Subcutaneous adipose tissue (tissue), 4 donors: ENCODE results near the gene ADAMTS10. TPM values are rescaled to one million over a fixed set of nuclear protein-coding genes. Genes with fewer than 3 reads are reported as not detected.

ENCODE experiments used
- CTCF ChIP-seq: fragments of 450-650 bp; IDR thresholded peaks from one replicate; pipeline ENCODE4 v1.5.1; 2016; ENCODE audit warnings: low read depth, mild to moderate bottlenecking, control low read depth, antibody characterized with exemption, moderate library complexity
- total RNA-seq, 4 donors: library from RNA; depleted of rRNA; stranded (reverse); fragments of >200 nt; gene quantifications; one replicate each; pipeline ENCODE4 v1.1.0, GENCODE V29; 2016

ADAMTS10 gene
- total RNA-seq, 4 donors from 2014 or later = 17.8 to 63.9 (median 45.2) TPM

GRCh38 chr19:8575467-8575997 is 35.0 kb downstream of the ADAMTS10 start:
- TF ChIP-seq CTCF = no peak

GRCh38 chr19:8573316-8573715 is 37.2 kb downstream of the ADAMTS10 start:
- TF ChIP-seq CTCF = no peak

GRCh38 chr19:8571006-8571411 is 39.5 kb downstream of the ADAMTS10 start:
- no peak for TF ChIP-seq CTCF

- no peak for TF ChIP-seq CTCF
These were observed 41.3 kb downstream of the ADAMTS10 start for GRCh38 chr19:8569066-8569771.

GRCh38 chr19:8567522-8568172 is 42.9 kb downstream of the ADAMTS10 start:
- no peak for TF ChIP-seq CTCF

- TF ChIP-seq CTCF = no peak
These were observed 43.7 kb downstream of the ADAMTS10 start for GRCh38 chr19:8566855-8567254.

- no peak for TF ChIP-seq CTCF
These were observed 49.3 kb downstream of the ADAMTS10 start for GRCh38 chr19:8561075-8561764.
